Osteoblast (primary cell): Measurements from ENCODE around the gene TMEM178B. TPM values are rescaled to one million over a fixed set of nuclear protein-coding genes. Genes with fewer than 3 reads are reported as not detected.

Experiments used
- DNase-seq: peaks from one replicate; pipeline ENCODE4 v3.0.0; 2011; ENCODE audit warnings: low spot score, mixed read lengths; ENCODE audit not compliant: insufficient read length; ENCODE audit errors: missing footprints
- H2AFZ ChIP-seq: 2 replicates; pipeline ENCODE4 v1.6.0; 2011; ENCODE audit warnings: mild to moderate bottlenecking, low read length
- H3K27ac ChIP-seq: 2 replicates; pipeline ENCODE4 v1.5.1; 2011; ENCODE audit warnings: mild to moderate bottlenecking, low read depth, low read length, moderate library complexity
- H3K27me3 ChIP-seq: 2 replicates; pipeline ENCODE4 v1.6.0; 2012; ENCODE audit warnings: mild to moderate bottlenecking, control low read depth, inconsistent platforms, low read length, moderate library complexity; ENCODE audit not compliant: insufficient read depth
- H3K36me3 ChIP-seq: 2 replicates; pipeline ENCODE4 v1.5.1; 2011; ENCODE audit warnings: mild to moderate bottlenecking, low read length, control low read depth, moderate library complexity; ENCODE audit not compliant: insufficient read depth
- H3K4me1 ChIP-seq: 2 replicates; pipeline ENCODE4 v1.5.1; 2011; ENCODE audit warnings: mild to moderate bottlenecking, low read length, control low read depth, moderate library complexity; ENCODE audit not compliant: insufficient read depth
- H3K4me2 ChIP-seq: 2 replicates; pipeline ENCODE4 v1.6.0; 2011; ENCODE audit warnings: mild to moderate bottlenecking, low read length; ENCODE audit not compliant: insufficient read depth
- H3K4me3 ChIP-seq: fragments of 200-600 bp; sonication (generic); 3 replicates; pipeline ENCODE4 v1.5.1; 2012; ENCODE audit warnings: mild to moderate bottlenecking, low read length, inconsistent platforms; ENCODE audit not compliant: insufficient read depth
- H3K79me2 ChIP-seq: 2 replicates; pipeline ENCODE4 v1.6.0; 2012; ENCODE audit warnings: mild to moderate bottlenecking, low read length, control low read depth, inconsistent platforms; ENCODE audit not compliant: insufficient read depth
- H3K9me3 ChIP-seq: 2 replicates; pipeline ENCODE4 v1.5.1; 2011; ENCODE audit warnings: low read depth, low read length, control low read depth
- H4K20me1 ChIP-seq: 2 replicates; pipeline ENCODE4 v1.6.0; 2012; ENCODE audit warnings: mild to moderate bottlenecking, low read length, control low read depth; ENCODE audit not compliant: insufficient read depth
- CTCF ChIP-seq: IDR thresholded peaks from 2 replicates; pipeline ENCODE4 v1.5.1; 2011; ENCODE audit warnings: mild to moderate bottlenecking, low read depth, low read length, moderate library complexity; ENCODE audit errors: extremely low read depth
- total RNA-seq: library from RNA; depleted of rRNA; stranded (reverse); fragments of >200 nt; gene quantifications from 2 replicates; pipeline ENCODE4 v1.2.3, GENCODE V29; 2012

Gene TMEM178B
- total RNA-seq, 1 donor, result 1.1 TPM

- no peak for DNase-seq
- Histone ChIP-seq H3K79me2 (no peaks in the 10 kb centered on the region), H3K4me1 (no peaks in the 10 kb centered on the region), H3K4me3 (no peak overlapping the region), H2AFZ (no peak overlapping the region), H3K4me2 (no peak overlapping the region), H3K27ac (no peak overlapping the region), H3K27me3 (peaks cover 17% of the 10 kb centered on the region), H3K36me3 (no peaks in the 10 kb centered on the region), H4K20me1 (no peaks in the 10 kb centered on the region), H3K9me3 (no peaks in the 10 kb centered on the region)
- no peak for TF ChIP-seq CTCF
These were observed 439.9 kb downstream of the TMEM178B start for GRCh38 chr7:141513720-141514119.

- no peak for TF ChIP-seq CTCF
These were observed 442.1 kb downstream of the TMEM178B start for GRCh38 chr7:141515941-141516340.

GRCh38 chr7:141519623-141520022 is 445.8 kb downstream of the TMEM178B start:
- no peaks in the 10 kb centered on the region for H3K9me3 ChIP-seq
- no peak overlapping the region for H3K4me2 ChIP-seq
- no peaks in the 10 kb centered on the region for H3K36me3 ChIP-seq
- no peak overlapping the region for H3K4me3 ChIP-seq
- H4K20me1 ChIP-seq, result no peaks in the 10 kb centered on the region
- no peaks in the 10 kb centered on the region for H3K27me3 ChIP-seq
- H2AFZ ChIP-seq, result no peak overlapping the region
- TF ChIP-seq CTCF, result no peak
- no peak overlapping the region for H3K27ac ChIP-seq
- DNase-seq, result no peak
- no peaks in the 10 kb centered on the region for H3K79me2 ChIP-seq
- no peaks in the 10 kb centered on the region for H3K4me1 ChIP-seq

More at GRCh38 chr7:141515941-141516340, 442.1 kb downstream of the TMEM178B start:
- no peak overlapping the region for H3K27ac ChIP-seq
- no peaks in the 10 kb centered on the region for H3K9me3 ChIP-seq
- no peak overlapping the region for H3K4me2 ChIP-seq
- H3K4me1 ChIP-seq, result no peaks in the 10 kb centered on the region
- no peak for DNase-seq
- peaks cover 14% of the 10 kb centered on the region for H3K27me3 ChIP-seq
- H3K79me2 ChIP-seq, result no peaks in the 10 kb centered on the region
- no peaks in the 10 kb centered on the region for H3K36me3 ChIP-seq
- H3K4me3 ChIP-seq, result no peak overlapping the region
- H4K20me1 ChIP-seq, result no peaks in the 10 kb centered on the region
- H2AFZ ChIP-seq, result no peak overlapping the region

- no peak overlapping the region for H3K4me3 ChIP-seq
- H3K27ac ChIP-seq, result no peak overlapping the region
- no peak overlapping the region for H3K4me2 ChIP-seq
- H3K9me3 ChIP-seq, result no peaks in the 10 kb centered on the region
- TF ChIP-seq CTCF, result no peak
- no peaks in the 10 kb centered on the region for H3K27me3 ChIP-seq
- H3K79me2 ChIP-seq, result no peaks in the 10 kb centered on the region
- H4K20me1 ChIP-seq, result no peaks in the 10 kb centered on the region
- no peak for DNase-seq
- no peak overlapping the region for H2AFZ ChIP-seq
- no peaks in the 10 kb centered on the region for H3K4me1 ChIP-seq
- no peaks in the 10 kb centered on the region for H3K36me3 ChIP-seq
These were observed 448.9 kb downstream of the TMEM178B start for GRCh38 chr7:141522657-141523342.
